IMR-90 (cell line): ENCODE data around the gene NUP93. TPM values are rescaled to one million over a fixed set of nuclear protein-coding genes. Genes with fewer than 3 reads are reported as not detected.

ENCODE experiments used
- ATAC-seq: fragments of 200-7000 bp; cut with Tn5 transposase; 2 replicates; pipeline ENCODE4 v1.9.1; 2020; ENCODE audit warnings: low read depth, mild to moderate bottlenecking, moderate library complexity
- BruUV-seq: library from RNA; stranded (reverse); fragments of 400-500 nt; replicated peaks from 2 replicates; lab custom pipeline; 2021; lab: Mats Ljungman, UMichigan
- CTCF ChIA-PET: fragments of 300-600 bp; formaldehyde crosslinking; extraction: SDS; loops from one replicate; lab custom pipeline; 2021; ENCODE audit warnings: antibody characterized with exemption; lab: Yijun Ruan, JAX
- POLR2A ChIA-PET: fragments of 300-600 bp; sonication (Branson Sonifier 250); formaldehyde crosslinking; loops from one replicate; lab custom pipeline; 2022; ENCODE audit warnings: antibody characterized with exemption; ENCODE audit not compliant: unreplicated experiment; lab: Charles Lee
- DNase-seq: peaks from one replicate; pipeline ENCODE4 v3.0.0; 2013
- H2AFZ ChIP-seq: replicated peaks from 2 replicates; pipeline ENCODE3; 2013; ENCODE audit warnings: low read length, mild to moderate bottlenecking; ENCODE audit not compliant: poor library complexity
- H2AK5ac ChIP-seq: 2 replicates; pipeline ENCODE4 v1.6.1; 2013; ENCODE audit warnings: low read depth, low read length, inconsistent platforms
- H2AK9ac ChIP-seq: replicated peaks from 2 replicates; pipeline ENCODE3; 2013; ENCODE audit warnings: mild to moderate bottlenecking, low read depth, low read length, moderate library complexity; ENCODE audit not compliant: poor library complexity
- H2BK120ac ChIP-seq: 2 replicates; pipeline ENCODE4 v1.6.1; 2013; ENCODE audit warnings: low read depth, low read length, inconsistent platforms
- H2BK15ac ChIP-seq: 3 replicates; pipeline ENCODE4 v1.6.1; 2013; ENCODE audit warnings: low read depth, low read length, inconsistent platforms
- H2BK20ac ChIP-seq: 2 replicates; pipeline ENCODE4 v1.6.1; 2013; ENCODE audit warnings: low read depth, mild to moderate bottlenecking, inconsistent platforms, low read length, moderate library complexity
- H2BK5ac ChIP-seq: 2 replicates; pipeline ENCODE4 v1.6.1; 2013; ENCODE audit warnings: mild to moderate bottlenecking, low read depth, low read length, inconsistent platforms; ENCODE audit not compliant: poor library complexity, severe bottlenecking
- H3K14ac ChIP-seq: replicated peaks from 2 replicates; pipeline ENCODE4 v1.6.1; 2013; ENCODE audit warnings: low read depth, low read length, inconsistent platforms
- H3K18ac ChIP-seq: 2 replicates; pipeline ENCODE4 v1.6.1; 2013; ENCODE audit warnings: low read depth, low read length, control low read depth
- H3K23ac ChIP-seq: 2 replicates; pipeline ENCODE4 v1.6.1; 2013; ENCODE audit warnings: low read depth, low read length, inconsistent platforms
- H3K27ac ChIP-seq: 2 replicates; pipeline ENCODE4 v1.5.1; 2013; ENCODE audit warnings: mild to moderate bottlenecking, control low read depth, low read length; ENCODE audit not compliant: insufficient read depth
- H3K27me3 ChIP-seq: 2 replicates; pipeline ENCODE4 v1.6.1; 2013; ENCODE audit warnings: low read length; ENCODE audit not compliant: control insufficient read depth, insufficient read depth
- H3K36me3 ChIP-seq: 2 replicates; pipeline ENCODE4 v1.6.1; 2013; ENCODE audit warnings: low read length, mixed read lengths; ENCODE audit not compliant: control insufficient read depth, insufficient read depth
- H3K4ac ChIP-seq: 2 replicates; pipeline ENCODE4 v1.6.1; 2013; ENCODE audit warnings: low read depth, low read length, inconsistent platforms
- H3K4me1 ChIP-seq: 2 replicates; pipeline ENCODE4 v1.6.1; 2013; ENCODE audit warnings: low read length, mixed read lengths; ENCODE audit not compliant: control insufficient read depth, insufficient read depth
- H3K4me2 ChIP-seq: 2 replicates; pipeline ENCODE4 v1.6.1; 2013; ENCODE audit warnings: low read depth, mild to moderate bottlenecking, control low read depth, low read length, moderate library complexity
- H3K4me3 ChIP-seq: 2 replicates; pipeline ENCODE4 v1.5.1; 2013; ENCODE audit warnings: low read depth, mild to moderate bottlenecking, control low read depth, low read length, moderate library complexity; ENCODE audit not compliant: insufficient read depth
- H3K56ac ChIP-seq: 2 replicates; pipeline ENCODE4 v1.6.1; 2013; ENCODE audit warnings: low read length, inconsistent platforms; ENCODE audit not compliant: insufficient read depth; ENCODE audit errors: extremely low read depth
- H3K79me1 ChIP-seq, 2 experiments: 2 replicates each; pipeline ENCODE4 v1.6.1; 2013; ENCODE audit warnings: low read length in 2 of 2, inconsistent platforms in 1 of 2, low read depth in 1 of 2
- H3K9ac ChIP-seq: 2 replicates; pipeline ENCODE4 v1.6.1; 2013; ENCODE audit warnings: low read depth, low read length, control low read depth
- H3K9me1 ChIP-seq: 2 replicates; pipeline ENCODE4 v1.6.1; 2013; ENCODE audit warnings: low read length, inconsistent platforms; ENCODE audit not compliant: insufficient read depth
- H3K9me3 ChIP-seq: 2 replicates; pipeline ENCODE4 v1.6.1; 2013; ENCODE audit warnings: low read length; ENCODE audit not compliant: control insufficient read depth, insufficient read depth
- H4K20me1 ChIP-seq: 2 replicates; pipeline ENCODE4 v1.6.1; 2013; ENCODE audit warnings: low read length, inconsistent platforms; ENCODE audit not compliant: insufficient read depth
- H4K5ac ChIP-seq: 2 replicates; pipeline ENCODE4 v1.6.1; 2013; ENCODE audit warnings: mild to moderate bottlenecking, low read depth, low read length, control low read depth
- H4K8ac ChIP-seq, 2 experiments: 2 replicates each; pipeline ENCODE4 v1.6.1; 2013; ENCODE audit warnings: low read depth in 2 of 2, low read length in 2 of 2, control low read depth in 1 of 2, inconsistent platforms in 1 of 2
- H4K91ac ChIP-seq: 2 replicates; pipeline ENCODE4 v1.6.1; 2013; ENCODE audit warnings: low read depth, low read length, inconsistent platforms; ENCODE audit not compliant: insufficient read depth
- SMC3 ChIP-seq: fragments of 150-350 bp; IDR thresholded peaks from 2 replicates; pipeline ENCODE4 v1.6.1; 2016; ENCODE audit warnings: low read depth, mild to moderate bottlenecking, antibody characterized with exemption, low read length, moderate library complexity
- WGBS, 2 experiments: methylation state at CpG; one replicate each; pipeline versions ENCODE4 v1.1.5 to v1.1.7; 2013; ENCODE audit warnings: missing lambda C conversion rate in 2 of 2; ENCODE audit not compliant: insufficient read length in 1 of 2; ENCODE audit errors: extremely low coverage in 2 of 2; 5-methylcytosine and 5-hydroxymethylcytosine counted together
- dilution Hi-C: fragments of 300-500 bp; cut with HindIII; formaldehyde crosslinking; loops from one replicate; pipeline ENCODE4 v1.14.3; 2018; ENCODE audit warnings: low sequenced_read_pairs; ENCODE audit not compliant: unreplicated experiment
- in situ Hi-C: fragments of 300-500 bp; cut with MboI; formaldehyde crosslinking; loops from 3 replicates; pipeline ENCODE4 v1.14.3; 2019; ENCODE audit warnings: low sequenced_read_pairs, inconsistent platforms, mixed read lengths
- intact Hi-C: fragments of 100-400 bp; cut with micrococcal nuclease; formaldehyde crosslinking; loops from 2 replicates; pipeline ENCODE4 v1.10.0; 2022
- polyA plus RNA-seq, 3 experiments: library from polyadenylated mRNA; depleted of rRNA; stranded (reverse); fragments of >200 nt; gene quantifications; 2 replicates each; pipeline ENCODE4 v1.2.3, GENCODE V29; 2012; ENCODE audit warnings: low replicate concordance in 1 of 3
- total RNA-seq: library from RNA; depleted of rRNA; stranded (reverse); fragments of >200 nt; gene quantifications from 2 replicates; pipeline ENCODE4 v1.2.3, GENCODE V29; 2012

NUP93 gene
- total and polyA plus RNA-seq, 2 of the 4 experiments (the other 2 are of a cell fraction), result 54.6 to 72.6 TPM

- DNase-seq (no peak), ATAC-seq (no peak)
- Histone ChIP-seq H3K4me3 (no peak overlapping the region), H3K27me3 (no peaks in the 10 kb centered on the region), H3K9me3 (no peaks in the 10 kb centered on the region), H3K14ac (no peak overlapping the region), H2AFZ (peak overlapping the region; percentile 6), H3K27ac (no peak overlapping the region), H3K9ac (no peak overlapping the region), H3K36me3 (peaks cover 41% of the 10 kb centered on the region), H2BK5ac (no peak overlapping the region), H2AK9ac (peak overlapping the region; percentile 37), H3K56ac (no peak overlapping the region), H3K4ac (no peak overlapping the region), H2BK15ac (no peak overlapping the region), H2BK20ac (no peak overlapping the region), H3K9me1 (peaks cover 15% of the 10 kb centered on the region; the same call in 1 of the 2 replicates), H4K5ac (no peak overlapping the region), H4K91ac (no peak overlapping the region), H3K4me1 (peaks cover 4% of the 10 kb centered on the region), H3K79me1 (no peaks in the 10 kb centered on the region; a peak in 1 of 4 replicates), H4K8ac (no peak overlapping the region), H2AK5ac (no peak overlapping the region), H3K4me2 (no peak overlapping the region), H4K20me1 (no peaks in the 10 kb centered on the region), H3K18ac (no peak overlapping the region), H3K23ac (no peak overlapping the region), H2BK120ac (no peak overlapping the region)
- dilution Hi-C loops (no loop called here), intact Hi-C loops (no loop called here), in situ Hi-C loops (no loop called here)
- ChIA-PET POLR2A (interaction anchor here (0.6 kb wide), 1 partner anchor 10 kb away, joined by 3 read pairs; no protein-coding TSS in a partner anchor), CTCF (no interaction called here)
- TF ChIP-seq SMC3, result no peak
- BruUV-seq, result no TSS peak
- no CpG with 5 or more reads among the region's 9 CpGs for WGBS, 2 experiments
Observed at GRCh38 chr16:56833243-56833970, 103.5 kb downstream of the NUP93 start.
